ENCODE measurements around the gene DUSP7. TPM values are rescaled to one million over a fixed set of nuclear protein-coding genes. Genes with fewer than 3 reads are reported as not detected.

DUSP7 gene
- total RNA-seq, result 29.0 and 30.3 TPM in 2 replicates

GRCh38 chr3:52056521-52056967, at the start of gene DUSP7:
Gene DUSP7 (minus strand): TSS chr3:52056571. CDS start chr3:52056366, 205 bp downstream.
- Mint-ChIP-seq H3K4me1 (ENCODE audit: low read depth) (peaks cover 35% of the 10 kb centered on the region), H3K9me3 (no peaks in the 10 kb centered on the region), H3K27ac (peak within 1 kb of the TSS; percentile 88), H3K36me3 (ENCODE audit: low read depth) (peaks cover 30% of the 10 kb centered on the region), H3K27me3 (ENCODE audit: low read depth) (no peaks in the 10 kb centered on the region), H3K4me3 (ENCODE audit: low read depth) (peak within 1 kb of the TSS; percentile 92)
- intact Hi-C loops (cut with micrococcal nuclease), result loop anchor here (2.0 to 10.0 kb wide), 6 partner anchors 30 to 628 kb away; partner anchors contain the start of genes ALAS1, GNL3, NT5DC2 and PBRM1
- DNase-seq (ENCODE audit: low spot score), result peak; percentile 70

GRCh38 chr3:52104684-52105640, 48.6 kb upstream of the DUSP7 start:
- Mint-ChIP-seq H3K9me3 (peaks cover 12% of the 10 kb centered on the region), H3K4me3 (ENCODE audit: low read depth) (no peak overlapping the region), H3K4me1 (ENCODE audit: low read depth) (no peaks in the 10 kb centered on the region), H3K27ac (no peak overlapping the region), H3K27me3 (ENCODE audit: low read depth) (no peaks in the 10 kb centered on the region), H3K36me3 (ENCODE audit: low read depth) (peaks cover 51% of the 10 kb centered on the region)
- DNase-seq (ENCODE audit: low spot score), result no peak
- intact Hi-C loops (cut with micrococcal nuclease), result no loop called here

GRCh38 chr3:52102934-52103333, 46.6 kb upstream of the DUSP7 start:
- intact Hi-C loops (cut with micrococcal nuclease), result no loop called here
- Mint-ChIP-seq H3K27ac (no peak overlapping the region), H3K4me1 (ENCODE audit: low read depth) (no peaks in the 10 kb centered on the region), H3K27me3 (ENCODE audit: low read depth) (no peaks in the 10 kb centered on the region), H3K36me3 (ENCODE audit: low read depth) (peaks cover 43% of the 10 kb centered on the region), H3K4me3 (ENCODE audit: low read depth) (no peak overlapping the region), H3K9me3 (peaks cover 12% of the 10 kb centered on the region)
- DNase-seq (ENCODE audit: low spot score), result no peak

GRCh38 chr3:52099001-52099401, 42.6 kb upstream of the DUSP7 start:
- Mint-ChIP-seq H3K27me3 (ENCODE audit: low read depth) (no peaks in the 10 kb centered on the region), H3K4me3 (ENCODE audit: low read depth) (no peak overlapping the region), H3K36me3 (ENCODE audit: low read depth) (peaks cover 37% of the 10 kb centered on the region), H3K4me1 (ENCODE audit: low read depth) (no peaks in the 10 kb centered on the region), H3K9me3 (peaks cover 12% of the 10 kb centered on the region), H3K27ac (no peak overlapping the region)
- intact Hi-C loops (cut with micrococcal nuclease), result no loop called here
- DNase-seq (ENCODE audit: low spot score), result no peak

GRCh38 chr3:52097851-52098507, 41.6 kb upstream of the DUSP7 start:
- Mint-ChIP-seq H3K27ac (no peak overlapping the region), H3K4me1 (ENCODE audit: low read depth) (no peaks in the 10 kb centered on the region), H3K9me3 (peaks cover 12% of the 10 kb centered on the region), H3K27me3 (ENCODE audit: low read depth) (no peaks in the 10 kb centered on the region), H3K4me3 (ENCODE audit: low read depth) (no peak overlapping the region), H3K36me3 (ENCODE audit: low read depth) (peaks cover 34% of the 10 kb centered on the region)
- DNase-seq (ENCODE audit: low spot score), result no peak
- intact Hi-C loops (cut with micrococcal nuclease), result no loop called here

GRCh38 chr3:52095990-52096775, 39.8 kb upstream of the DUSP7 start:
- Mint-ChIP-seq H3K36me3 (ENCODE audit: low read depth) (peaks cover 24% of the 10 kb centered on the region), H3K4me1 (ENCODE audit: low read depth) (no peaks in the 10 kb centered on the region), H3K9me3 (peaks cover 2% of the 10 kb centered on the region), H3K27me3 (ENCODE audit: low read depth) (no peaks in the 10 kb centered on the region), H3K4me3 (ENCODE audit: low read depth) (no peak overlapping the region), H3K27ac (no peak overlapping the region)
- intact Hi-C loops (cut with micrococcal nuclease), result no loop called here
- no peak for DNase-seq (ENCODE audit: low spot score)

- H3K9me3 Mint-ChIP-seq, result no peaks in the 10 kb centered on the region
- no peaks in the 10 kb centered on the region for H3K27me3 Mint-ChIP-seq (ENCODE audit: low read depth)
- no peak overlapping the region for H3K27ac Mint-ChIP-seq
- peaks cover 10% of the 10 kb centered on the region for H3K36me3 Mint-ChIP-seq (ENCODE audit: low read depth)
- intact Hi-C loops (cut with micrococcal nuclease), result no loop called here
- no peak overlapping the region for H3K4me3 Mint-ChIP-seq (ENCODE audit: low read depth)
- no peak for DNase-seq (ENCODE audit: low spot score)
- no peaks in the 10 kb centered on the region for H3K4me1 Mint-ChIP-seq (ENCODE audit: low read depth)
These were observed 38.5 kb upstream of the DUSP7 start for GRCh38 chr3:52094571-52095485.

GRCh38 chr3:52093756-52094545, 37.6 kb upstream of the DUSP7 start:
- Mint-ChIP-seq H3K36me3 (ENCODE audit: low read depth) (peaks cover 7% of the 10 kb centered on the region), H3K4me1 (ENCODE audit: low read depth) (no peaks in the 10 kb centered on the region), H3K9me3 (no peaks in the 10 kb centered on the region), H3K27ac (no peak overlapping the region), H3K4me3 (ENCODE audit: low read depth) (no peak overlapping the region), H3K27me3 (ENCODE audit: low read depth) (no peaks in the 10 kb centered on the region)
- intact Hi-C loops (cut with micrococcal nuclease), result no loop called here
- no peak for DNase-seq (ENCODE audit: low spot score)

- Mint-ChIP-seq H3K9me3 (no peaks in the 10 kb centered on the region), H3K4me1 (ENCODE audit: low read depth) (peaks cover under 1% of the 10 kb centered on the region), H3K27me3 (ENCODE audit: low read depth) (no peaks in the 10 kb centered on the region), H3K36me3 (ENCODE audit: low read depth) (peaks cover 7% of the 10 kb centered on the region), H3K27ac (peak overlapping the region; percentile 8), H3K4me3 (ENCODE audit: low read depth) (no peak overlapping the region)
- intact Hi-C loops (cut with micrococcal nuclease), result no loop called here
- DNase-seq (ENCODE audit: low spot score), result no peak
These were observed 36.5 kb upstream of the DUSP7 start for GRCh38 chr3:52092891-52093290.

GRCh38 chr3:52092271-52092660, 35.9 kb upstream of the DUSP7 start:
- no peak for DNase-seq (ENCODE audit: low spot score)
- no peaks in the 10 kb centered on the region for H3K27me3 Mint-ChIP-seq (ENCODE audit: low read depth)
- no peaks in the 10 kb centered on the region for H3K9me3 Mint-ChIP-seq
- no peak overlapping the region for H3K27ac Mint-ChIP-seq
- intact Hi-C loops (cut with micrococcal nuclease), result no loop called here
- peaks cover 7% of the 10 kb centered on the region for H3K4me1 Mint-ChIP-seq (ENCODE audit: low read depth)
- peaks cover 9% of the 10 kb centered on the region for H3K36me3 Mint-ChIP-seq (ENCODE audit: low read depth)
- H3K4me3 Mint-ChIP-seq (ENCODE audit: low read depth), result no peak overlapping the region

GRCh38 chr3:52091586-52092270, 35.4 kb upstream of the DUSP7 start:
- H3K27ac Mint-ChIP-seq, result no peak overlapping the region

More at GRCh38 chr3:52091586-52092270, 35.4 kb upstream of the DUSP7 start:
- peaks cover 12% of the 10 kb centered on the region for H3K4me1 Mint-ChIP-seq (ENCODE audit: low read depth)
- H3K4me3 Mint-ChIP-seq (ENCODE audit: low read depth), result no peak overlapping the region
- H3K27me3 Mint-ChIP-seq (ENCODE audit: low read depth), result no peaks in the 10 kb centered on the region
- intact Hi-C loops (cut with micrococcal nuclease), result no loop called here
- H3K9me3 Mint-ChIP-seq, result no peaks in the 10 kb centered on the region
- no peak for DNase-seq (ENCODE audit: low spot score)
- H3K36me3 Mint-ChIP-seq (ENCODE audit: low read depth), result peaks cover 11% of the 10 kb centered on the region

All from activated T-helper 2 cell treated with anti-CD3 and anti-CD28 coated beads, Interferon-gamma antibody, Interleukin-2, Interleukin-4, amounts not matched to agents 10 μg/mL and 5 μg/mL and 100 μg/mL, durations not matched to agents 14 hours and 24 hours and 36 hours (primary cell).